Natural killer cell (primary cell): ENCODE data around the gene FABP6. TPM values are rescaled to one million over a fixed set of nuclear protein-coding genes. Genes with fewer than 3 reads are reported as not detected.

ENCODE experiments used
- ATAC-seq, 3 donors: fragments of 150-1000 bp in 2 of 3; fragments of 200-7000 bp in 1 of 3; cut with Tn5 transposase; 1 replicate in 1 of 3; 2 replicates in 2 of 3; pipeline ENCODE4 v1.10.0; 2021; ENCODE audit warnings: mild to moderate bottlenecking in 2 of 3, moderate library complexity in 2 of 3
- DNase-seq, 2 donors: peaks; one replicate each; pipeline versions ENCODE4 v3.0.0 to v3.0.0-alpha.2; 2013 to 2021; ENCODE audit warnings: mixed read lengths in 1 of 2
- H3K27ac ChIP-seq: one replicate; pipeline ENCODE4 v1.5.1; 2013; ENCODE audit warnings: mild to moderate bottlenecking, low read length
- H3K27me3 ChIP-seq: one replicate; pipeline ENCODE4 v1.6.1; 2013; ENCODE audit warnings: low read length; ENCODE audit not compliant: control insufficient read depth, insufficient read depth
- H3K36me3 ChIP-seq: one replicate; pipeline ENCODE4 v1.6.1; 2013; ENCODE audit warnings: low read length; ENCODE audit not compliant: control insufficient read depth, insufficient read depth
- H3K4me1 ChIP-seq: one replicate; pipeline ENCODE4 v1.6.1; 2013; ENCODE audit warnings: low read length; ENCODE audit not compliant: control insufficient read depth, insufficient read depth
- H3K4me3 ChIP-seq: one replicate; pipeline ENCODE4 v1.5.1; 2013; ENCODE audit warnings: low read length
- H3K9me3 ChIP-seq: one replicate; pipeline ENCODE4 v1.6.1; 2013; ENCODE audit warnings: low read length; ENCODE audit not compliant: control insufficient read depth, insufficient read depth
- H3K27ac Mint-ChIP-seq, 2 donors: one replicate each; pipeline ENCODE4 v1.8.0; 2022; ENCODE audit warnings: mild to moderate bottlenecking in 2 of 2, mixed read lengths in 2 of 2, moderate library complexity in 1 of 2
- H3K27me3 Mint-ChIP-seq, 2 donors: one replicate each; pipeline ENCODE4 v1.8.0; 2022; ENCODE audit warnings: low read depth in 2 of 2, mixed read lengths in 2 of 2
- H3K36me3 Mint-ChIP-seq: one replicate; pipeline ENCODE4 v1.8.0; 2022; ENCODE audit warnings: mixed read lengths
- H3K4me1 Mint-ChIP-seq, 2 donors: one replicate each; pipeline ENCODE4 v1.8.0; 2022; ENCODE audit warnings: mixed read lengths in 2 of 2
- H3K4me3 Mint-ChIP-seq: one replicate; pipeline ENCODE4 v1.8.0; 2022; ENCODE audit warnings: mild to moderate bottlenecking, moderate library complexity, mixed read lengths
- H3K9me3 Mint-ChIP-seq, 2 donors: one replicate each; pipeline ENCODE4 v1.8.0; 2022; ENCODE audit warnings: mixed read lengths in 2 of 2
- WGBS: methylation state at CpG from one replicate; pipeline ENCODE4 v1.1.7; 2013; ENCODE audit warnings: missing lambda C conversion rate; ENCODE audit not compliant: insufficient coverage; 5-methylcytosine and 5-hydroxymethylcytosine counted together
- intact Hi-C: fragments of 100-400 bp; cut with micrococcal nuclease; formaldehyde crosslinking; loops from one replicate; pipeline ENCODE4 v1.14.2; 2022
- total RNA-seq, 4 donors: library from RNA; stranded (reverse); fragments of 120-200 nt in 1 of 4; gene quantifications; one replicate each; pipeline versions ENCODE4 v1.2.3 to v1.2.4, GENCODE V29; 2013 to 2022
- TF ChIP-seq, protein P1 (sequence below): fragments of 200-600 bp; IDR thresholded peaks from one replicate; pipeline ENCODE4 v1.8.0; 2022; ENCODE audit warnings: antibody characterized with exemption

FABP6 gene
- total RNA-seq, 3 donors from 2014 or later (not counting 1 experiment from before 2014, with no cell fraction given) = not detected

DNA sequence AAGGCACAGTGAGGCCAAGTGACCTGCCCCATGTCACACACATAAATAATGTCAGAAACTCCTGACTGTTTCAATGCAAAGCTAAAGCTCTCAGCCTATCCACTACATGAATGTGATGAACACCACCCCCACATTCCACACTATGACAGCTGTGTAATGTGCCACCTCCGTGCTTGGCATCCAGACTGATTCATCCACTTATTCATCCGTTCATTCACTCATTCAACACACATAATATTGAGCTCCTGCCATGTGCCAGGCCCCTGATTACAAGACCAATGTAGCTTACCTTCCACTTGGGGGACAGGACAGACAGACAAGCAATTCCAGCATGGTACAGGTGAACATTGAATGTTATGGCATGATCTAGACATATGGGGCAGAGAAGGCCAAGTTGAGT is 46.2 kb upstream of the FABP6 start:
- Mint-ChIP-seq H3K27me3 (peaks cover 19 to 20% of the 10 kb centered on the region in 2 donors), H3K27ac (no peak overlapping the region), H3K36me3 (no peaks in the 10 kb centered on the region), H3K4me3 (no peak overlapping the region), H3K4me1 (peaks cover 0 to 6% of the 10 kb centered on the region in 2 donors), H3K9me3 (no peaks in the 10 kb centered on the region)
- intact Hi-C loops = no loop called here
- no peak for ATAC-seq
- no peaks in the 10 kb centered on the region for H3K27me3 ChIP-seq
- no peak overlapping the region for H3K4me3 ChIP-seq
- DNase-seq = no peak
- H3K9me3 ChIP-seq = no peaks in the 10 kb centered on the region
- H3K4me1 ChIP-seq = peaks cover 2% of the 10 kb centered on the region
- no peaks in the 10 kb centered on the region for H3K36me3 ChIP-seq
- WGBS = 82% methylated on average over 2 of the region's 2 CpGs
- TF ChIP-seq, protein P1, sequence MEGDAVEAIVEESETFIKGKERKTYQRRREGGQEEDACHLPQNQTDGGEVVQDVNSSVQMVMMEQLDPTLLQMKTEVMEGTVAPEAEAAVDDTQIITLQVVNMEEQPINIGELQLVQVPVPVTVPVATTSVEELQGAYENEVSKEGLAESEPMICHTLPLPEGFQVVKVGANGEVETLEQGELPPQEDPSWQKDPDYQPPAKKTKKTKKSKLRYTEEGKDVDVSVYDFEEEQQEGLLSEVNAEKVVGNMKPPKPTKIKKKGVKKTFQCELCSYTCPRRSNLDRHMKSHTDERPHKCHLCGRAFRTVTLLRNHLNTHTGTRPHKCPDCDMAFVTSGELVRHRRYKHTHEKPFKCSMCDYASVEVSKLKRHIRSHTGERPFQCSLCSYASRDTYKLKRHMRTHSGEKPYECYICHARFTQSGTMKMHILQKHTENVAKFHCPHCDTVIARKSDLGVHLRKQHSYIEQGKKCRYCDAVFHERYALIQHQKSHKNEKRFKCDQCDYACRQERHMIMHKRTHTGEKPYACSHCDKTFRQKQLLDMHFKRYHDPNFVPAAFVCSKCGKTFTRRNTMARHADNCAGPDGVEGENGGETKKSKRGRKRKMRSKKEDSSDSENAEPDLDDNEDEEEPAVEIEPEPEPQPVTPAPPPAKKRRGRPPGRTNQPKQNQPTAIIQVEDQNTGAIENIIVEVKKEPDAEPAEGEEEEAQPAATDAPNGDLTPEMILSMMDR = no peak
- no peak overlapping the region for H3K27ac ChIP-seq

DNA sequence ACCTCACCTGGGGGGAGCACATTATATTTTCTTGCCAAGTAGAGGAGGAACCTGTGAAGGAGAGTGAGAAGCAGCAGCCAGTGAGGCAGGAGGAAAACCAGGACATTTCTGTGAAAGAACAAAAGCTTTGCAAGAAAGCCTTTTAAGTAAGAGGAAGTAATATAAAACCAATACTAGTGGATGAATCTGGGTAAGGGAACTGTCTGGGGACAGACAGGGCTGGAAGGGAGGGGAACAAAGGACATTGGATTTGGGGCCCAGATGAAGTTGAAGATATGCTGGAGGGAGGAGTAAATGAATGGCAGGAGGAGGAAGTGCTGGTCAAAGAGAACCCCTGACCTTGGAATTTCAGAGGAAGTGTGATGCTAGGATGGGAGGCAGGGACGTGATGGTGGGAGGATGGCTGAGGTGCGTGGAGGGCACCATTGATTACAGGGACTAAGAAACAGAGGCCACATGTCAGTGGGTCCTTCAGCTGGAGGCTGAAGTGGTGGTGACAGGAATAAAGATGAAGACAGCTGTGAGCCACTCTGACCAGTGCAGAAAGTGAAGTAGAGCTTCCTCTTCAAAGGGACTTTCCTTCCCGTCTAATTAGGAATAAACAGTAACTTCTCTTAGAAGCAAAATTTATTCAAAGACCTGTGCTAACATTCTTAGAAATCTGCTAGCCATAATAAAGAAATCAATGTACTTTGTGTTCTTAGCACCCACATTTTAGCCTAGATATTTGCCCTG is 43.5 kb upstream of the FABP6 start:
- Histone ChIP-seq H3K4me1 (peaks cover 3% of the 10 kb centered on the region), H3K27ac (no peak overlapping the region), H3K36me3 (no peaks in the 10 kb centered on the region), H3K27me3 (no peaks in the 10 kb centered on the region), H3K9me3 (no peaks in the 10 kb centered on the region), H3K4me3 (no peak overlapping the region)
- Mint-ChIP-seq H3K4me1 (peaks cover 0 to 6% of the 10 kb centered on the region in 2 donors), H3K27me3 (peaks cover 23 to 25% of the 10 kb centered on the region in 2 donors), H3K36me3 (no peaks in the 10 kb centered on the region), H3K4me3 (no peak overlapping the region), H3K27ac (no peak overlapping the region), H3K9me3 (no peaks in the 10 kb centered on the region)
- TF ChIP-seq, protein P1 = no peak
- no peak for DNase-seq
- intact Hi-C loops = no loop called here
- 57% methylated on average over 2 of the region's 3 CpGs for WGBS
- ATAC-seq = no peak

DNA sequence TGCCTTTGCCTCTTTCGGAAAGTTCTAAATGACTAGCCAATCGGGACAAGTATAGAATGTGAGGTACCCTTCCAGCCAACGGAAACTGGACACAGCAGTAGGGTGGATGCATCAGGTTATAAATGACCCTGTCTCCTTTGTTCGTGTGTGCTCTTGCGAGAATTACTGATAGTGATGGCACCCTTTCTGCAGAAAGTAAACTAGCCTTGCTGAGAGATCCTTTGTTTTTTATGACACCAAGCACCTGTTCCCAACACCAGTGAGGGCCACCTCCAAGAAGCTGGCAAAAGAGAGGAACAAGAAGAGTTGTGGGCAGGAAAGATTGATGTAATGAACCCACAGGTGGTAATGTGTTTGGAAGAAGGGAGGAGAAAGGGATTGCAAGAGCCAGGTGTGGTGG is 42.8 kb upstream of the FABP6 start:
- intact Hi-C loops = no loop called here
- Mint-ChIP-seq H3K4me3 (no peak overlapping the region), H3K4me1 (peaks cover 0 to 6% of the 10 kb centered on the region in 2 donors), H3K27me3 (peaks cover 23 to 25% of the 10 kb centered on the region in 2 donors), H3K9me3 (no peaks in the 10 kb centered on the region), H3K27ac (no peak overlapping the region), H3K36me3 (no peaks in the 10 kb centered on the region)
- 97% methylated on average over 5 of the region's 5 CpGs for WGBS
- Histone ChIP-seq H3K27me3 (no peaks in the 10 kb centered on the region), H3K27ac (no peak overlapping the region), H3K36me3 (no peaks in the 10 kb centered on the region), H3K4me3 (no peak overlapping the region), H3K4me1 (peaks cover 3% of the 10 kb centered on the region), H3K9me3 (no peaks in the 10 kb centered on the region)
- DNase-seq (no peak), ATAC-seq (no peak)
- TF ChIP-seq, protein P1 = no peak

DNA sequence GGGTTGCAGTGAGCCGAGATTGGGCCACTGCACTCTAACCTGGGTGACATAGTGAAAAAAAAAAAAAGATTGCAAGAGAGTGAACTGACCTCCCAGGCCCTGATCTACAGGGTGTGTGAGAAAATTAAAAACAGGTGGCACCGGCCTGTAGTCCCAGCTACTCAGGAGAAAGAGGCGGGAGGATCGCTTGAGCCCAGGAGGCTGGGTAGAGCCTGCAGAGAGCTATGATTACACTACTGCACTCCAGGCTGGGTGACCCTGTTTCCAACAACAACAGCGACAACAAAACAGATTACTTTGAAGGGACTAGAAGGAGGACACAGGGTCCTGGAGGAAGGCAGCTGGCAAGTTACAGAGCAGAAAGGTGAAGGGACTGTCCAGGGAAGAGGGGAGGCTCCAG is 42.2 kb upstream of the FABP6 start:
- TF ChIP-seq, protein P1 = no peak
- no peak overlapping the region for H3K27ac Mint-ChIP-seq
- H3K36me3 Mint-ChIP-seq = no peaks in the 10 kb centered on the region
- no peak overlapping the region for H3K27ac ChIP-seq
- H3K4me1 ChIP-seq = peaks cover 3% of the 10 kb centered on the region
- intact Hi-C loops = no loop called here
- over 99% methylated on average over 5 of the region's 5 CpGs for WGBS
- ATAC-seq (no peak), DNase-seq (no peak)
- H3K9me3 Mint-ChIP-seq = no peaks in the 10 kb centered on the region
- H3K36me3 ChIP-seq = no peaks in the 10 kb centered on the region
- no peaks in the 10 kb centered on the region for H3K9me3 ChIP-seq
- H3K27me3 Mint-ChIP-seq = peaks cover 23 to 25% of the 10 kb centered on the region in 2 donors
- H3K27me3 ChIP-seq = no peaks in the 10 kb centered on the region
- peaks cover 0 to 6% of the 10 kb centered on the region in 2 donors for H3K4me1 Mint-ChIP-seq
- peak overlapping the region; percentile 38 for H3K4me3 Mint-ChIP-seq
- H3K4me3 ChIP-seq = no peak overlapping the region
